PC-9 (cell line): ENCODE results near the gene B2M. TPM values are rescaled to one million over a fixed set of nuclear protein-coding genes. Genes with fewer than 3 reads are reported as not detected.

Experiments used
- BruUV-seq: library from RNA; stranded (reverse); fragments of 400-500 nt; replicated peaks from 2 replicates; lab custom pipeline; 2021; lab: Mats Ljungman, UMichigan
- CTCF ChIA-PET: fragments of 300-600 bp; sonication (Branson Sonifier 250); formaldehyde crosslinking; loops from one replicate; lab custom pipeline; 2022; ENCODE audit warnings: antibody characterized with exemption; lab: Charles Lee
- POLR2A ChIA-PET: fragments of 300-600 bp; sonication (Branson Sonifier 250); formaldehyde crosslinking; loops from one replicate; lab custom pipeline; 2022; ENCODE audit warnings: antibody characterized with exemption; ENCODE audit not compliant: unreplicated experiment; lab: Charles Lee
- DNase-seq, 2 experiments: peaks; one replicate each; pipeline versions ENCODE4 v3.0.0 to v3.0.0-alpha.2; 2015 to 2022; ENCODE audit warnings: mixed read lengths in 1 of 2
- H2AFZ ChIP-seq: fragments of 200-600 bp; sonication (generic); 2 replicates; pipeline ENCODE4 v1.8.1; 2017; ENCODE audit warnings: antibody characterized with exemption
- H3F3A ChIP-seq: fragments of 200-600 bp; sonication (generic); 2 replicates; pipeline ENCODE4 v1.8.1; 2017; ENCODE audit warnings: antibody characterized with exemption, mild to moderate bottlenecking, low read depth; ENCODE audit not compliant: insufficient read depth
- H3K27ac ChIP-seq: fragments of 200-600 bp; sonication (generic); 2 replicates; pipeline ENCODE4 v1.6.1; 2016; ENCODE audit warnings: mixed run types
- H3K27me3 ChIP-seq: fragments of 200-600 bp; sonication (generic); 2 replicates; pipeline ENCODE4 v1.6.1; 2016; ENCODE audit warnings: low read depth, mixed run types; ENCODE audit not compliant: insufficient read depth
- H3K36me3 ChIP-seq: fragments of 200-600 bp; sonication (generic); 2 replicates; pipeline ENCODE4 v1.6.1; 2016; ENCODE audit warnings: low read depth, mixed run types
- H3K4me1 ChIP-seq: fragments of 200-600 bp; sonication (generic); replicated peaks from 2 replicates; pipeline ENCODE4 v1.6.1; 2016; ENCODE audit warnings: mixed run types; ENCODE audit not compliant: insufficient read depth
- H3K4me2 ChIP-seq: fragments of 200-600 bp; sonication (generic); 2 replicates; pipeline ENCODE4 v1.6.1; 2017; ENCODE audit warnings: mixed run types
- H3K4me3 ChIP-seq: fragments of 200-600 bp; sonication (generic); 2 replicates; pipeline ENCODE4 v1.6.1; 2016; ENCODE audit warnings: mixed run types
- H3K79me2 ChIP-seq: fragments of 200-600 bp; sonication (generic); 2 replicates; pipeline ENCODE4 v1.6.1; 2017; ENCODE audit warnings: low read depth, mixed run types
- H3K9me2 ChIP-seq: fragments of 200-600 bp; sonication (generic); 2 replicates; pipeline ENCODE4 v1.8.1; 2017; ENCODE audit warnings: mild to moderate bottlenecking; ENCODE audit not compliant: insufficient read depth
- H3K9me3 ChIP-seq: fragments of 200-600 bp; sonication (generic); 2 replicates; pipeline ENCODE4 v1.8.1; 2016; ENCODE audit warnings: low read depth; ENCODE audit not compliant: insufficient read depth
- H4K20me1 ChIP-seq: fragments of 200-600 bp; sonication (generic); 2 replicates; pipeline ENCODE4 v1.8.1; 2017; ENCODE audit not compliant: insufficient read depth
- CTCF ChIP-seq: fragments of 200-600 bp; sonication (generic); conservative IDR thresholded peaks from 2 replicates; pipeline ENCODE4 v1.6.1; 2017; ENCODE audit warnings: mixed run types, antibody characterized with exemption, mild to moderate bottlenecking, moderate library complexity
- EZH2 ChIP-seq: fragments of 200-600 bp; sonication (generic); IDR thresholded peaks from 2 replicates; pipeline ENCODE4 v1.8.0; 2017; ENCODE audit warnings: antibody characterized with exemption, low read depth
- intact Hi-C: fragments of 100-400 bp; cut with micrococcal nuclease; formaldehyde crosslinking; loops from one replicate; pipeline ENCODE4 v1.10.0; 2022; ENCODE audit not compliant: unreplicated experiment
- total RNA-seq: library from RNA; stranded (reverse); gene quantifications from 2 replicates; pipeline ENCODE4 v1.2.3, GENCODE V29; 2021

The B2M gene
- total RNA-seq, 1 experiment from 2014 or later = 685 TPM

DNA sequence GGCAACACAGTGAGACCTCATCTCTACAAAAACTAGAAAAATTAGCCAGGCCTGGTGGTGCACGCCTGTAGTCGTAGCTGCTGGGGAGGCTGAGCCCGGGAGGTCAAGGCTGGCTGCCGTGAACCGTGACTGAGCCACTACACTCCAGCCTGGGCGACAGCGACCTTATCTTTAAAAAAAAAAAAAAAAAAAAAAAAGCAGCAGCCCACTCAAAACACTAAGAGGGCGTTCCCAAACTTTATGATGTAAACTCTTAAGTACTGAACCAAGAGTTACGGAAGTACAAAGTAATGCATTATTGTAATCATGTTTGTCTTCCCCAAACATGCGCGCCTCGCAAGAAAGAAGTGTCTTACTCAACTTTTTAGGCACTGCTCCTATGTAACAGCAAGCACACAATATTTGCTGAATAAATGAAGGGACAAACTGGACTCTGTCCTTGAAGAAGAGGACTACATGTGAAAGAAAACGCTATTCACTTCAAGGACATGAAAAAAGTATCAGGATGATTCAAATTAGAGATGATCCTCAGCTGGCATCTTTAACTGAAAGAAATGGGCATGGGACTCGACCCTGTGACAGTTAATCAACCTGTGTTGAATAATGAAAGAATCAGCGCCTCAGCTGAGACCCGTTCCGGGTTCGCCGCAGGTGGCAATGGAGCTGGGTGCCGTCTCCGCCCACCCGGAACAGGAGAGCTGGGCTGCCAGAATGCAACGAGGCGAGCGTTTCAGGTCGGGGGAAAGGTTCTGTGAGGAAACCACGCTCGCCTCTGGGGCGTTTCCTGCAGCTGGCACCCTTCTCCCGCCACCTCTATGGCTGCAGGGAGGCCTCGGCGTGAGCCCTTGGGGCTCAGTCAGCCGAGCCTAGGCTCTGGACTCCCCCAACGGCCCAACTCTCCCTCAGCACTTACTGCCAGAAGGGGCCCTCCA lies 48.6 kb upstream of the B2M start:
- TF ChIP-seq EZH2 (no peak), CTCF (no peak)
- H3K4me3 ChIP-seq = peak overlapping the region; percentile 75
- H3K27ac ChIP-seq = peak overlapping the region; percentile 78
- intact Hi-C loops = loop anchor here (1.0 to 5.0 kb wide), 4 partner anchors 49 to 175 kb away; partner anchors contain the start of genes B2M and PATL2
- DNase-seq = peak; percentile 65 to 70
- no peaks in the 10 kb centered on the region for H3K9me2 ChIP-seq
- H4K20me1 ChIP-seq = no peaks in the 10 kb centered on the region
- H3K79me2 ChIP-seq = peaks cover 20% of the 10 kb centered on the region
- no peaks in the 10 kb centered on the region for H3K9me3 ChIP-seq
- no peaks in the 10 kb centered on the region for H3K27me3 ChIP-seq
- peaks cover 13% of the 10 kb centered on the region for H3K4me1 ChIP-seq
- H3F3A ChIP-seq = no peaks in the 10 kb centered on the region
- TSS peak; percentile 81 for BruUV-seq
- CTCF ChIA-PET = interaction anchor here (0.6 to 1.6 kb wide), 14 partner anchors 28 to 103 kb away, joined by 3 to 26 read pairs (median 5); partner anchors contain the start of genes B2M, PATL2 and TRIM69
- peaks cover 4% of the 10 kb centered on the region; the same call in 1 of the 2 replicates for H3K36me3 ChIP-seq
- peak overlapping the region; percentile 91 for H2AFZ ChIP-seq
- POLR2A ChIA-PET = interaction anchor here (0.5 to 0.9 kb wide), 5 partner anchors 15 to 654 kb away, joined by 3 to 7 read pairs (median 4); partner anchors contain the start of genes B2M and PATL2
- H3K4me2 ChIP-seq = peak overlapping the region; percentile 91

- Histone ChIP-seq H3K9me3 (no peaks in the 10 kb centered on the region), H3K36me3 (peaks cover 4% of the 10 kb centered on the region; the same call in 1 of the 2 replicates), H3K4me1 (peaks cover 13% of the 10 kb centered on the region), H2AFZ (peak within 1 kb of the TSS; percentile 91), H3K79me2 (peaks cover 20% of the 10 kb centered on the region), H3K4me3 (peak within 1 kb of the TSS; percentile 75), H4K20me1 (no peaks in the 10 kb centered on the region), H3K9me2 (no peaks in the 10 kb centered on the region), H3K27ac (peak within 1 kb of the TSS; percentile 78), H3K4me2 (peak within 1 kb of the TSS; percentile 91), H3F3A (no peaks in the 10 kb centered on the region), H3K27me3 (no peaks in the 10 kb centered on the region)
- DNase-seq = peak; percentile 87 to 96
- TF ChIP-seq CTCF = peak; percentile 80
- TF ChIP-seq EZH2 = no peak
- intact Hi-C loops = loop anchor here (1.0 to 5.0 kb wide), 4 partner anchors 48 to 174 kb away; partner anchors contain the start of genes B2M and PATL2
- POLR2A ChIA-PET = interaction anchor here (0.6 to 0.9 kb wide), 5 partner anchors 15 to 655 kb away, joined by 3 to 7 read pairs (median 5); partner anchors contain the start of genes B2M and PATL2
- BruUV-seq = TSS peak; percentile 62
- CTCF ChIA-PET = interaction anchor here (0.6 to 1.6 kb wide), 14 partner anchors 28 to 296 kb away, joined by 3 to 14 read pairs (median 4); partner anchors contain the start of genes B2M, PATL2 and TRIM69
Observed at GRCh38 chr15:44663410-44664308, 47.7 kb upstream of the B2M start, which contains the start of gene SPG11. TSS of gene SPG11 (minus strand) at chr15:44663662. CDS start at chr15:44663647, 15 bp downstream.
